SK-N-MC (cell line): ENCODE data around the gene PPP1R9A.

Source experiments
- EZH2 ChIP-seq: fragments of 200-600 bp; sonication (generic); IDR thresholded peaks from one replicate; pipeline ENCODE4 v1.6.1; 2017; ENCODE audit warnings: antibody characterized with exemption
- POLR2AphosphoS5 ChIP-seq: IDR thresholded peaks from 2 replicates; pipeline ENCODE4 v1.6.1; 2012; ENCODE audit warnings: mild to moderate bottlenecking, low read depth, low read length, borderline replicate concordance

- TF ChIP-seq EZH2 (no peak), POLR2AphosphoS5 (no peak)
These were observed 97.3 kb downstream of the PPP1R9A start for GRCh38 chr7:95004618-95005247.
